Lower leg skin (tissue), 4 donors: ENCODE results near the gene WDFY2. TPM values are rescaled to one million over a fixed set of nuclear protein-coding genes. Genes with fewer than 3 reads are reported as not detected.
"Not testable (repeated sequence)": the region's sequence is repeated elsewhere in the genome, so short reads cannot be mapped to it uniquely, and the experiment has no call there.

Experiments used
- DNase-seq, 2 donors: peaks; one replicate each; pipeline ENCODE4 v3.0.0-alpha.2; 2019; ENCODE audit warnings: low spot score in 2 of 2
- H3K4me3 ChIP-seq: fragments of 200-600 bp; sonication (generic); 2 replicates; pipeline ENCODE4 v1.5.1; 2017; ENCODE audit warnings: mild to moderate bottlenecking, low read depth; ENCODE audit not compliant: poor library complexity, severe bottlenecking
- CTCF ChIP-seq, 3 donors: fragments of 450-650 bp; IDR thresholded peaks; one replicate each; pipeline ENCODE4 v1.5.1; 2016; ENCODE audit warnings: antibody characterized with exemption in 3 of 3, mild to moderate bottlenecking in 3 of 3, moderate library complexity in 2 of 3
- POLR2A ChIP-seq, 2 donors: fragments of 450-650 bp; IDR thresholded peaks; one replicate each; pipeline ENCODE4 v1.6.1; 2016 to 2017; ENCODE audit warnings: antibody characterized with exemption in 2 of 2, mild to moderate bottlenecking in 1 of 2, moderate library complexity in 1 of 2
- WGBS, 2 donors: methylation state at CpG; one replicate each; pipeline ENCODE4 v1.1.5; 2018; 5-methylcytosine and 5-hydroxymethylcytosine counted together
- intact Hi-C: fragments of 100-400 bp; cut with DNase I; formaldehyde crosslinking; loops from one replicate; pipeline ENCODE4 v1.15.0; 2023; ENCODE audit warnings: low total_unique reads
- total RNA-seq, 4 donors: library from RNA; depleted of rRNA; stranded (reverse); fragments of >200 nt; gene quantifications; one replicate each; pipeline ENCODE4 v1.1.0, GENCODE V29; 2016

The WDFY2 gene
- total RNA-seq, 4 donors from 2014 or later = 20.1 to 40.3 (median 22.4) TPM

GRCh38 chr13:51635137-51635878 is 51.0 kb downstream of the WDFY2 start:
- no peak for DNase-seq
- 83 to 84% methylated on average over 12 of the region's 12 CpGs for WGBS, 2 donors
- no peak overlapping the region for H3K4me3 ChIP-seq
- intact Hi-C loops = no loop called here
- TF ChIP-seq CTCF (IDR thresholded peaks at IDR 0.05) (no peak), POLR2A (IDR thresholded peaks at IDR 0.05) (no peak)

GRCh38 chr13:51636349-51636890 is 52.2 kb downstream of the WDFY2 start:
- DNase-seq = no peak
- 66 to 77% methylated on average over 7 of the region's 7 CpGs for WGBS, 2 donors
- no peak overlapping the region for H3K4me3 ChIP-seq
- no peak for TF ChIP-seq CTCF (IDR thresholded peaks at IDR 0.05)
- intact Hi-C loops = no loop called here

- no peak for DNase-seq
- no peak for TF ChIP-seq CTCF (IDR thresholded peaks at IDR 0.05)
- no peak for TF ChIP-seq POLR2A (IDR thresholded peaks at IDR 0.05)
- 81 to 90% methylated on average over 4 of the region's 4 CpGs for WGBS, 2 donors
- no peak overlapping the region for H3K4me3 ChIP-seq
- intact Hi-C loops = no loop called here
Measured at GRCh38 chr13:51637852-51638215, 53.6 kb downstream of the WDFY2 start.

GRCh38 chr13:51638216-51638871 is 54.1 kb downstream of the WDFY2 start:
- no peak overlapping the region for H3K4me3 ChIP-seq
- TF ChIP-seq CTCF (IDR thresholded peaks at IDR 0.05) (no peak), POLR2A (IDR thresholded peaks at IDR 0.05) (no peak)
- 69 to 72% methylated on average over 7 of the region's 7 CpGs for WGBS, 2 donors
- intact Hi-C loops = no loop called here
- no peak for DNase-seq

- no peak for TF ChIP-seq CTCF (IDR thresholded peaks at IDR 0.05)
- TF ChIP-seq POLR2A (IDR thresholded peaks at IDR 0.05) = no peak
- 31 to 40% methylated on average over 1 of the region's 1 CpG for WGBS, 2 donors
- no peak overlapping the region for H3K4me3 ChIP-seq
- intact Hi-C loops = no loop called here
- DNase-seq = no peak
Measured at GRCh38 chr13:51639171-51639570, 54.9 kb downstream of the WDFY2 start.

GRCh38 chr13:51640696-51641095 is 56.4 kb downstream of the WDFY2 start:
- H3K4me3 ChIP-seq, DNase-seq, intact Hi-C loops: not testable (repeated sequence)
- 88 to 90% methylated on average over 5 of the region's 5 CpGs for WGBS, 2 donors
